OCI-LY3 (cell line): ENCODE measurements around the gene JAZF1.

Source experiments
- H2AFZ ChIP-seq: fragments of 200-600, 300-600 bp; shearing (Covaris generic); 2 replicates; pipeline ENCODE4 v1.6.0; 2014; ENCODE audit warnings: antibody characterized with exemption, low read depth, low read length
- H3K27ac ChIP-seq: fragments of 200-600, 300-600 bp; sonication (generic); 2 replicates; pipeline ENCODE4 v1.5.1; 2014; ENCODE audit warnings: mild to moderate bottlenecking, low read length, moderate library complexity, mixed read lengths
- H3K27me3 ChIP-seq: fragments of 200-600, 300-600 bp; sonication (generic); 2 replicates; pipeline ENCODE4 v1.6.1; 2014; ENCODE audit warnings: low read depth, low read length, mixed read lengths
- H3K36me3 ChIP-seq: fragments of 200-600, 300-600 bp; sonication (generic); replicated peaks from 2 replicates; pipeline ENCODE3; 2014; ENCODE audit warnings: low read depth, low read length, mixed read lengths
- H3K4me1 ChIP-seq: fragments of 300-600, 200-600 bp; sonication (generic); 2 replicates; pipeline ENCODE4 v1.6.1; 2014; ENCODE audit warnings: low read length, mixed read lengths
- H3K4me2 ChIP-seq: fragments of 200-600, 300-600 bp; sonication (generic); 2 replicates; pipeline ENCODE4 v1.6.1; 2014; ENCODE audit warnings: low read length, mixed read lengths
- H3K4me3 ChIP-seq: fragments of 300-600, 200-600 bp; sonication (generic); 2 replicates; pipeline ENCODE4 v1.5.1; 2014; ENCODE audit warnings: antibody characterized with exemption, mild to moderate bottlenecking, low read length, moderate library complexity
- H3K79me2 ChIP-seq: fragments of 300-600, 200-600 bp; shearing (Covaris generic); 2 replicates; pipeline ENCODE4 v1.6.1; 2014; ENCODE audit warnings: mild to moderate bottlenecking, low read length, mixed read lengths
- H3K9ac ChIP-seq: fragments of 300-600, 200-600 bp; shearing (Covaris generic); 2 replicates; pipeline ENCODE4 v1.6.0; 2014; ENCODE audit warnings: mild to moderate bottlenecking, low read length, moderate library complexity
- H3K9me3 ChIP-seq: fragments of 200-600, 300-600 bp; shearing (Covaris generic); 2 replicates; pipeline ENCODE4 v1.6.1; 2014; ENCODE audit warnings: low read length, mixed read lengths; ENCODE audit not compliant: insufficient read depth
- H4K20me1 ChIP-seq: fragments of 200-600, 300-600 bp; sonication (generic); 2 replicates; pipeline ENCODE4 v1.6.1; 2016; ENCODE audit warnings: low read length, mixed read lengths; ENCODE audit not compliant: insufficient read depth
- EZH2phosphoT487 ChIP-seq: fragments of 200-600 bp; shearing (Covaris generic); IDR thresholded peaks from 2 replicates; pipeline ENCODE4 v1.6.1; 2018; ENCODE audit warnings: antibody characterized with exemption, mixed run types, low read depth
- TF ChIP-seq, protein P1 (sequence below): fragments of 200-600, 300-600 bp; sonication (generic); IDR thresholded peaks from 2 replicates; pipeline ENCODE4 v1.5.1; 2014; ENCODE audit warnings: antibody characterized with exemption, low read length, low read depth

Gene JAZF1

DNA sequence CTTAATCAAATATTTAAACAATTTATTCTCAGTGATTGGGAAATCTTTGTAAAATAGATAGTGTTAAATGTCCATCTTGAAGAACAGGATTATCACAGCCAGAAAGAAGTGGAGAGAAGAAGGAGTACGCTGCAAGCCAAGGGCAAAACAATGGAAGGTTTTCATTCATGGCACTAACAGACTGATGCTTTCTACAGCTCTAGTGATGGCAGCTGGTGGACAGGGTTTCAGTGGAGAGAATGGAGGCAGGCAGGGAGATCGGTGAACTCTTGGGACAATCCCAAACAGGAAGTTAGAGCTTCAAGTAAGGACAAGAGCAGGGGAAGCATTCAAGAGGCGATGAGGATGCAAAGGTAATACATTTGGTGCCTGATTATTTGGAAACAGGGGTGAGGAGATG, 207.0 kb downstream of the JAZF1 start:
- H4K20me1 ChIP-seq = no peaks in the 10 kb centered on the region
- no peak overlapping the region for H3K4me3 ChIP-seq
- no peaks in the 10 kb centered on the region for H3K27me3 ChIP-seq
- no peak overlapping the region for H2AFZ ChIP-seq
- no peak overlapping the region for H3K9ac ChIP-seq
- no peaks in the 10 kb centered on the region for H3K79me2 ChIP-seq
- H3K27ac ChIP-seq = no peak overlapping the region
- no peaks in the 10 kb centered on the region for H3K9me3 ChIP-seq
- H3K36me3 ChIP-seq = no peaks in the 10 kb centered on the region
- TF ChIP-seq EZH2phosphoT487 = no peak
- TF ChIP-seq, protein P1, sequence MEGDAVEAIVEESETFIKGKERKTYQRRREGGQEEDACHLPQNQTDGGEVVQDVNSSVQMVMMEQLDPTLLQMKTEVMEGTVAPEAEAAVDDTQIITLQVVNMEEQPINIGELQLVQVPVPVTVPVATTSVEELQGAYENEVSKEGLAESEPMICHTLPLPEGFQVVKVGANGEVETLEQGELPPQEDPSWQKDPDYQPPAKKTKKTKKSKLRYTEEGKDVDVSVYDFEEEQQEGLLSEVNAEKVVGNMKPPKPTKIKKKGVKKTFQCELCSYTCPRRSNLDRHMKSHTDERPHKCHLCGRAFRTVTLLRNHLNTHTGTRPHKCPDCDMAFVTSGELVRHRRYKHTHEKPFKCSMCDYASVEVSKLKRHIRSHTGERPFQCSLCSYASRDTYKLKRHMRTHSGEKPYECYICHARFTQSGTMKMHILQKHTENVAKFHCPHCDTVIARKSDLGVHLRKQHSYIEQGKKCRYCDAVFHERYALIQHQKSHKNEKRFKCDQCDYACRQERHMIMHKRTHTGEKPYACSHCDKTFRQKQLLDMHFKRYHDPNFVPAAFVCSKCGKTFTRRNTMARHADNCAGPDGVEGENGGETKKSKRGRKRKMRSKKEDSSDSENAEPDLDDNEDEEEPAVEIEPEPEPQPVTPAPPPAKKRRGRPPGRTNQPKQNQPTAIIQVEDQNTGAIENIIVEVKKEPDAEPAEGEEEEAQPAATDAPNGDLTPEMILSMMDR = no peak
- 0 out of 2 replicates have a peak, but pooled peaks cover 4% of the 10 kb centered on the region for H3K4me1 ChIP-seq
- H3K4me2 ChIP-seq = no peak overlapping the region

DNA sequence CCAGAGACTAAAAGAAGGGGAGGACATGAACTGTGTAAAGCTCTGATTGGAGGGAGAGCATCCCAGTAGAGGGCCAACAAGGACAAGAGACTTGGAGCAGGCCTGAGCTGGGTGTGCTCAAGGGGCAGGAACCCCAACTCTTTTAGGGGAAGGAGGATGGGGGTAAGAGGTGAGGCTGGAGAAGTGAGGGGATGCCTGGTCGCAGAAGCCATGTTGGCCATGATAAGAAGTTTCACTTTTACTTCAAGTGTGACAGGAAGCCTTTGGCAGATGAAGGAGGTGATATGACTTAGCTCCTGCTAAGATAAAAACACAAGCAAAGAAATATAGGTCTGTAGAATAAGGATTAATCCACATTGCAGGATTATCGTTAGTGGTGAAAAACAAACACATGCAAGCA, 208.3 kb downstream of the JAZF1 start:
- Histone ChIP-seq H3K4me3 (no peak overlapping the region), H3K27me3 (no peaks in the 10 kb centered on the region), H3K27ac (no peak overlapping the region), H3K9ac (no peak overlapping the region), H4K20me1 (no peaks in the 10 kb centered on the region), H3K4me2 (no peak overlapping the region), H3K79me2 (no peaks in the 10 kb centered on the region), H2AFZ (no peak overlapping the region), H3K9me3 (no peaks in the 10 kb centered on the region), H3K4me1 (0 out of 2 replicates have a peak, but pooled peaks cover 4% of the 10 kb centered on the region), H3K36me3 (no peaks in the 10 kb centered on the region)
- TF ChIP-seq, protein P1 = no peak
- TF ChIP-seq EZH2phosphoT487 = no peak

DNA sequence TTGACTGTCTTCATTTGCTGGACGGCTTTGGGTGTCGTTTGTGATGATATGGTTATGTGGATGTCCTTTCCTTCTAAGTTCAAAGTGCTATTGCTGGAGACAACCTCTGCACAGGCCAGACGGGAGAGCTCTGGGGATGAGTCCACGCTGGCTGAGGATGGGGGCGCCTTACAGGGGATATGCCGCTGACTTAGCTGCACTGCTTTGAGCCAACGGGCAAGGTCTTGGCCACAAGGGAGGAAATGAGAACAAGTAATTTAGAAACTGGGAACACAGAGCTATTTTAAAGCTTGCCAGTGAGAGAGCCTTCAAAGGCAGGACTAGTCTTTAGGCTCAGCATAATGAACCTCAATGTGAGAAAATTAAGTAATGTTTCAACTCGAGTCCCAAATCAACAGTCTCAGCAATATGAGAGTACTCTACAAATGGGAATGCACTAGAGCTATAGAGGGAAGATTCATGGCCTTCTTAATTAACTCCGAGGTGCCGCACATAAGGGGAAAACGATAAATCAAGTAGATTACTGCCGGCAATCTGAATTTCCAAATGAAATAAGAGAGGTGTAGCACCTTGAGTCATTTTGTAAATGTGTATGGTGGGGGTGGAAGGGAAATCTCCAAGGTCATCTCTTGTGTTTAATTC, 209.3 kb downstream of the JAZF1 start:
- Histone ChIP-seq H3K36me3 (no peaks in the 10 kb centered on the region), H3K9me3 (no peaks in the 10 kb centered on the region), H3K4me3 (no peak overlapping the region), H3K9ac (no peak overlapping the region), H3K27me3 (no peaks in the 10 kb centered on the region), H3K27ac (no peak overlapping the region), H2AFZ (no peak overlapping the region), H3K79me2 (no peaks in the 10 kb centered on the region), H4K20me1 (no peaks in the 10 kb centered on the region; the same call in 1 of the 2 replicates), H3K4me1 (peaks cover 6% of the 10 kb centered on the region; the same call in 1 of the 2 replicates), H3K4me2 (no peak overlapping the region)
- TF ChIP-seq, protein P1 = no peak
- no peak for TF ChIP-seq EZH2phosphoT487

DNA sequence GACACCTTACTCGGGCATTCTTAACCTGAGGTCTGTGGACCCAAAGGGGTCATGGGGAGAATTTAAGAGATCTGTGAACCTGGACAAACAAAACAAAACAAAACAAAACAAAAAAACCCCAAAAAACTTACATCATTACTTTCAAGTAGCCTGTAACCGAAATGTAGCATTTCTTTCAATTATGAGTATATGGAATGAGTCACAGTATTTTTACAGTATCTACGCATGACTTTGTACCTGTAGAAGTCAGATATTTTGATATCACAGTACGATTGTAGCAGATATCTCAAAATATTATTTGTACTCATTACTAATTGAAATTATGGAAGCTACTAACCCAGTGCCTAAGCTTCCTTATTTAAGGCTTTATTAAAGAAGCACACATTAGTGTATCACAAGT, 210.2 kb downstream of the JAZF1 start:
- Histone ChIP-seq H3K4me3 (no peak overlapping the region), H3K79me2 (no peaks in the 10 kb centered on the region), H3K27me3 (peaks cover 2% of the 10 kb centered on the region; the same call in 1 of the 2 replicates), H3K36me3 (no peaks in the 10 kb centered on the region), H2AFZ (no peak overlapping the region), H3K27ac (no peak overlapping the region), H4K20me1 (no peaks in the 10 kb centered on the region; the same call in 1 of the 2 replicates), H3K9me3 (no peaks in the 10 kb centered on the region), H3K4me2 (no peak overlapping the region), H3K4me1 (peaks cover 9% of the 10 kb centered on the region; the same call in 1 of the 2 replicates), H3K9ac (no peak overlapping the region)
- TF ChIP-seq EZH2phosphoT487 = no peak
- TF ChIP-seq, protein P1 = no peak
